ENCODE data around the gene KIAA1549. TPM values are rescaled to one million over a fixed set of nuclear protein-coding genes. Genes with fewer than 3 reads are reported as not detected.

Gene KIAA1549
- total and polyA plus RNA-seq, 2 donors = 0.48 to 1.9 TPM

- H3K27me3 ChIP-seq (ENCODE audit: control insufficient read depth in 2 of 2, insufficient read depth in 1 of 2, low read length in 1 of 2) = no peaks in the 10 kb centered on the region
- WGBS = 94% methylated on average over 5 of the region's 5 CpGs
- DNase-seq (ENCODE audit: low read depth in 6 of 9, low spot score in 9 of 9) = no peak
- H3K9me3 ChIP-seq (ENCODE audit: control insufficient read depth in 2 of 2, insufficient read depth in 1 of 2, low read length in 1 of 2) = no peaks in the 10 kb centered on the region
- H3K4me3 ChIP-seq (ENCODE audit: low read length in 2 of 2) = no peak overlapping the region
- no peaks in the 10 kb centered on the region for H3K36me3 ChIP-seq (ENCODE audit: control insufficient read depth in 2 of 2, insufficient read depth in 2 of 2, low read length in 1 of 2)
- H3K4me1 ChIP-seq (ENCODE audit: control insufficient read depth in 2 of 2, insufficient read depth in 2 of 2, low read length in 2 of 2) = no peaks in the 10 kb centered on the region
- no peak overlapping the region for H3K27ac ChIP-seq (ENCODE audit: low read depth in 1 of 2, low read length in 1 of 2)
Observed at GRCh38 chr7:138854115-138854645, 127.0 kb downstream of the KIAA1549 start.

DNA sequence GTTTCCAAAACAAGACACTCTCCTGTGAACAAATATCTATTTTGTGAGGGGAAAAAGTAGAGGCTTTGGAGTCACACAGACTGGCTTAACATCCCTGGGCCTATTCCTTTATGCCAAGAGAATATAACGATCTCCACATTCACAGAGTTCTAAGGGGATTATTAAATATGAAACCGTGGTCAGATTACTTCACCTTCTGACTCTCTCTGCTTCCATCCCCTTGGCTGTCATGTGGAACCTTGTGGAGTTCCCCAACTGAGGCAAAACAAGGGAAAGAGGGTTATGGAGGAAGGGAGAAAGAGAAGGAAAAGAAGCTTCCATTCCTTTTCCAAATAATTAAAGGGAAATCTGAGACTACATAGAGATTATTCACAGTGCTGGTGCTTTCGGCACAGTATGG is 127.7 kb downstream of the KIAA1549 start:
- no peak for DNase-seq (ENCODE audit: low read depth in 6 of 9, low spot score in 9 of 9)
- Histone ChIP-seq H3K4me3 (ENCODE audit: low read length in 2 of 2) (no peak overlapping the region), H3K27me3 (ENCODE audit: control insufficient read depth in 2 of 2, insufficient read depth in 1 of 2, low read length in 1 of 2) (no peaks in the 10 kb centered on the region), H3K36me3 (ENCODE audit: control insufficient read depth in 2 of 2, insufficient read depth in 2 of 2, low read length in 1 of 2) (no peaks in the 10 kb centered on the region), H3K4me1 (ENCODE audit: control insufficient read depth in 2 of 2, insufficient read depth in 2 of 2, low read length in 2 of 2) (no peaks in the 10 kb centered on the region), H3K9me3 (ENCODE audit: control insufficient read depth in 2 of 2, insufficient read depth in 1 of 2, low read length in 1 of 2) (no peaks in the 10 kb centered on the region), H3K27ac (ENCODE audit: low read depth in 1 of 2, low read length in 1 of 2) (no peak overlapping the region)
- WGBS = 94% methylated on average over 3 of the region's 3 CpGs

- DNase-seq (ENCODE audit: low read depth in 6 of 9, low spot score in 9 of 9) = no peak
Observed at GRCh38 chr7:138852469-138852868, 128.7 kb downstream of the KIAA1549 start.

GRCh38 chr7:138849701-138850100 is 131.5 kb downstream of the KIAA1549 start:
- Histone ChIP-seq H3K27me3 (ENCODE audit: control insufficient read depth in 2 of 2, insufficient read depth in 1 of 2, low read length in 1 of 2) (no peaks in the 10 kb centered on the region), H3K9me3 (ENCODE audit: control insufficient read depth in 2 of 2, insufficient read depth in 1 of 2, low read length in 1 of 2) (no peaks in the 10 kb centered on the region), H3K36me3 (ENCODE audit: control insufficient read depth in 2 of 2, insufficient read depth in 2 of 2, low read length in 1 of 2) (no peaks in the 10 kb centered on the region), H3K27ac (ENCODE audit: low read depth in 1 of 2, low read length in 1 of 2) (no peak overlapping the region), H3K4me1 (ENCODE audit: control insufficient read depth in 2 of 2, insufficient read depth in 2 of 2, low read length in 2 of 2) (no peaks in the 10 kb centered on the region), H3K4me3 (ENCODE audit: low read length in 2 of 2) (no peak overlapping the region)
- no peak for DNase-seq (ENCODE audit: low read depth in 6 of 9, low spot score in 9 of 9)
- 95% methylated on average over 5 of the region's 5 CpGs for WGBS

More at GRCh38 chr7:138852469-138852868, 128.7 kb downstream of the KIAA1549 start:
- H3K36me3 ChIP-seq (ENCODE audit: control insufficient read depth in 2 of 2, insufficient read depth in 2 of 2, low read length in 1 of 2) = no peaks in the 10 kb centered on the region
- WGBS = 98% methylated on average over 5 of the region's 5 CpGs
- H3K4me1 ChIP-seq (ENCODE audit: control insufficient read depth in 2 of 2, insufficient read depth in 2 of 2, low read length in 2 of 2) = no peaks in the 10 kb centered on the region
- no peaks in the 10 kb centered on the region for H3K9me3 ChIP-seq (ENCODE audit: control insufficient read depth in 2 of 2, insufficient read depth in 1 of 2, low read length in 1 of 2)
- no peaks in the 10 kb centered on the region for H3K27me3 ChIP-seq (ENCODE audit: control insufficient read depth in 2 of 2, insufficient read depth in 1 of 2, low read length in 1 of 2)
- H3K27ac ChIP-seq (ENCODE audit: low read depth in 1 of 2, low read length in 1 of 2) = no peak overlapping the region
- H3K4me3 ChIP-seq (ENCODE audit: low read length in 2 of 2) = no peak overlapping the region

DNA sequence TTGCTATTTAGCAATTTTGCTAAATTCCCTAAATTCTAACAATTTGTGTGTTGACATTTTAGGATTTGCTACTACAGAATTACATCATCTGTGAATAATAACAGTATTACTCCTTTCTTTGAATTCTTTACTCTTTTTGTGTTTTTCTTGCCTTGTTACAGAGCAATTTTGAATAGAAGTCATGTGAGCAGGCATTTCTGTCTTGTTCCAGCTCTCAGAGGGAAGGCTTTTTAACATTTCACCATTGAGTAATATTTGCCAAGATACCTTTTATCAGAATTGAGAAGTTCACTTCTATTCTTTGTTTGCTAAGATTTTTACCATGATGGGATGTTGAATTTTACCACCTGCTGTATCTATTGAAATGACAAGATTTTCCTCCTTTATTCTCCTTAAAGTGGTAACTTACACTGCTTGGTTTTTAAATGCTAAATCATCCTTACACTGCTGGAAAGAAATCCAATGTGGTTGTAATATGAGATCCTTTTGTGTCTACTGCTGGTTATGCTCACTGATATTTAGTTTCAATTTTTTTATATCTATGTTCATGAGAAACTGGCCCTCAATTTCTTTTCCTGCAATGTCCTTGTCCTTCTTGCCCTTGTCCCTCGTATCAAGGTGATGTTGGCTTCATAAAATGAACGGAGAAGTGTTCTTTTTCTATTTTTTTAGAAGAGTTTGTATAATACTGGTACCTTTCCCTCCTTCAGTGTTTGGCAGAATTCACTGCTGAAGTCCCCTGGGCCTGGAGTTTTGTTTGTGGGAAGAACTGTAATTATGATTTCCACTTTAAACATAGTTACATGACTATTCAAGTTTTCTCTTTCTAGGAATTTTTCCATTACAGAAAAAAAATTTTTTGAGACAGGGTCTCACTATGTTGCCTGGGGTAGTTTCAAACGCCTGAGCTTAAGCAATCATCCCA is 132.9 kb downstream of the KIAA1549 start:
- H3K4me3 ChIP-seq (ENCODE audit: low read length in 2 of 2) = no peak overlapping the region

DNA sequence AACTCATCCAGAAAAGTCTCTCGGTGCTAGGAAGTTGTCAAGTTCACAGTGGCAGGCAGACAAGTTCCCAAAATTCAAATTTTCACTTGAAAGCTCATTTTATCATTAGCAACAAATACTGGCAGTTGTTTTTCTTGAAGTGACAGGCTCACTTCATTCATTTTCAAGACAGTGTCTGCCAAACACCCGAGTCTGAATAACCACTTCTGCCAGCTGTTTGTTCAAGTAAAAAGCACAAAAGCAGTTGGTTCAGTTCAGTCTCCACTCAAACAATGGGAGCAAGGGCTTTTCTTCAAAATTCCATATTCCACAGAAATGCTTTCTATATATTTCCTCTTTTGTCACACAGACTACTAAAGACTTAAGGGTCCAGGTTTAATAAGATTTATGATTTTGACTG is 135.5 kb downstream of the KIAA1549 start:
- Histone ChIP-seq H3K27me3 (ENCODE audit: control insufficient read depth in 2 of 2, insufficient read depth in 1 of 2, low read length in 1 of 2) (no peaks in the 10 kb centered on the region), H3K36me3 (ENCODE audit: control insufficient read depth in 2 of 2, insufficient read depth in 2 of 2, low read length in 1 of 2) (no peaks in the 10 kb centered on the region), H3K4me3 (ENCODE audit: low read length in 2 of 2) (no peak overlapping the region), H3K27ac (ENCODE audit: low read depth in 1 of 2, low read length in 1 of 2) (no peak overlapping the region), H3K4me1 (ENCODE audit: control insufficient read depth in 2 of 2, insufficient read depth in 2 of 2, low read length in 2 of 2) (no peaks in the 10 kb centered on the region), H3K9me3 (ENCODE audit: control insufficient read depth in 2 of 2, insufficient read depth in 1 of 2, low read length in 1 of 2) (peaks cover 0 to 5% of the 10 kb centered on the region in 2 donors)
- 61% methylated on average over 2 of the region's 2 CpGs for WGBS
- no peak for DNase-seq (ENCODE audit: low read depth in 6 of 9, low spot score in 9 of 9)

More for the DNA sequence above, 132.9 kb downstream of the KIAA1549 start:
- Histone ChIP-seq H3K36me3 (ENCODE audit: control insufficient read depth in 2 of 2, insufficient read depth in 2 of 2, low read length in 1 of 2) (no peaks in the 10 kb centered on the region), H3K4me1 (ENCODE audit: control insufficient read depth in 2 of 2, insufficient read depth in 2 of 2, low read length in 2 of 2) (no peaks in the 10 kb centered on the region), H3K9me3 (ENCODE audit: control insufficient read depth in 2 of 2, insufficient read depth in 1 of 2, low read length in 1 of 2) (peaks cover 0 to 5% of the 10 kb centered on the region in 2 donors), H3K27ac (ENCODE audit: low read depth in 1 of 2, low read length in 1 of 2) (no peak overlapping the region), H3K27me3 (ENCODE audit: control insufficient read depth in 2 of 2, insufficient read depth in 1 of 2, low read length in 1 of 2) (no peaks in the 10 kb centered on the region)
- DNase-seq (ENCODE audit: low read depth in 6 of 9, low spot score in 9 of 9) = no peak
- 91% methylated on average over 3 of the region's 3 CpGs for WGBS

DNA sequence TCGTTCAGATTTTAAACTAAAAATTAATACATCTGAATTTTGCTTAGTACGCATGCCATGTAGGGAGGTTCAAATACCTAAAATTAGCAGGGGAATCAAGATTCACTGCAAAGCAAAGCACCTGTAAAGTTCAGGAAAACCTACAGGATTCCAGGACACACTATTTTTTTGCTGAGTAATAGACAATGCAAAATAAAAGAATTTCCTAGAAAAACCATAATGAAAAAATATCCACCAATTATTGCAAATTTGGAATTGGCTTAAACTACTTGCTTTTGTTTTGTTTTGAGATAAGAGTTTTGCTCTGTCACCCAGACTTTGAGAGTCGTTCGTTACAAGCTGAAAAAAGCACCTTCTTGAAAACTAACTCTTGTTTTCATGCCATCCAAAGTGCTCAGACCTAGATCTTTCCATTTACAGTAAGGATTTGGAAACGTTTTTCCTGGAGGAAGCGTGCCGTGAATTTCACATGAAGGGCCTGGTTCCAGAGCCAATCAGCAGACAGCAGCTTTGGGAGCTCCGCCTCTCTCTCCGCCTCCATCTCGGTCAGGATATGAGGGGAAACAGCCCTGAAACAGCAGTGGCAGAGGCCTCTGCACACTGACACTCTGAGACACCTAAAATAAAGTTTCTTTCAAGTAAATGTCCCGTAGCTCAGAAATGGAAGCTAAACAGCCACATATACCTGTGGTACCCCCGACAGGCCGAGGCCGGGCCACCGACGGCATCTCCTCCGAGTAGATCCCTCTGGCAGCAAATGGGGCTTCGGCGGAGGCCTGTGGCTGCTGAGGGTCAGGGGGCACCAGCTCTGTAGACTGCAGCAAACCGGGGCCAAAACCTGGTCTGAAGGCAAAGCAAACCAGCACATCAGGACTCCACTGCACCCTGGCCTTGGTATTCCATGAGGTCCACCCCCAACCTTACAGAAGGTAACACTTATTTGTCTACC is 137.3 kb downstream of the KIAA1549 start:
- no peak for DNase-seq (ENCODE audit: low read depth in 6 of 9, low spot score in 9 of 9)
- H3K27me3 ChIP-seq (ENCODE audit: control insufficient read depth in 2 of 2, insufficient read depth in 1 of 2, low read length in 1 of 2) = no peaks in the 10 kb centered on the region
- peaks cover 0 to 5% of the 10 kb centered on the region in 2 donors for H3K9me3 ChIP-seq (ENCODE audit: control insufficient read depth in 2 of 2, insufficient read depth in 1 of 2, low read length in 1 of 2)
- H3K4me1 ChIP-seq (ENCODE audit: control insufficient read depth in 2 of 2, insufficient read depth in 2 of 2, low read length in 2 of 2) = no peaks in the 10 kb centered on the region
- no peak overlapping the region for H3K4me3 ChIP-seq (ENCODE audit: low read length in 2 of 2)
- WGBS = 97% methylated on average over 20 of the region's 20 CpGs
- no peaks in the 10 kb centered on the region for H3K36me3 ChIP-seq (ENCODE audit: control insufficient read depth in 2 of 2, insufficient read depth in 2 of 2, low read length in 1 of 2)
- no peak overlapping the region for H3K27ac ChIP-seq (ENCODE audit: low read depth in 1 of 2, low read length in 1 of 2)

DNA sequence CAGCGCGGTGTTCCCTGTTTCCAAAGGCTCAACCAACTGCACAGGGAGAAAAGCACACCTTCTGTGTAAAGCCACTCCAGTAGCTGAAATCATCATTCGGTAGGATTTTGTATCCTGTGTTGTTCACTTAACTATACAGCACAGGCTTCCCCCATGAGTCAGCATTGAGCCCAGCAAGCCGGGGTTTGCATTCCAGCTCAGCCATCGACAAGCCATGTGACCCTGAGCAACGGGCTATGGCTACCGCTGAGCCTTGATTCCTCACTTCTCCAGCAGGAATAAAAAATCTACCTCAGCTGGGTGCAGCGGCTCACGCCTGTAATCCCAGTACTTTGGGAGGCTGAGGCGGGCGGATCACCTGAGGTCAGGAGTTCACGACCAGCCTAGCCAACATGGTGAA is 139.1 kb downstream of the KIAA1549 start:
- no peaks in the 10 kb centered on the region for H3K36me3 ChIP-seq (ENCODE audit: control insufficient read depth in 2 of 2, insufficient read depth in 2 of 2, low read length in 1 of 2)
- H3K9me3 ChIP-seq (ENCODE audit: control insufficient read depth in 2 of 2, insufficient read depth in 1 of 2, low read length in 1 of 2) = peaks cover 0 to 5% of the 10 kb centered on the region in 2 donors
- no peaks in the 10 kb centered on the region for H3K4me1 ChIP-seq (ENCODE audit: control insufficient read depth in 2 of 2, insufficient read depth in 2 of 2, low read length in 2 of 2)
- no peak overlapping the region for H3K4me3 ChIP-seq (ENCODE audit: low read length in 2 of 2)
- no peaks in the 10 kb centered on the region for H3K27me3 ChIP-seq (ENCODE audit: control insufficient read depth in 2 of 2, insufficient read depth in 1 of 2, low read length in 1 of 2)
- no peak for DNase-seq (ENCODE audit: low read depth in 6 of 9, low spot score in 9 of 9)
- no peak overlapping the region for H3K27ac ChIP-seq (ENCODE audit: low read depth in 1 of 2, low read length in 1 of 2)
- WGBS = 63% methylated on average over 12 of the region's 12 CpGs

Measured in thymus (tissue), 11 donors.